ENCODE data around the gene ENPP3.
A peak's percentile ranks its signal among the peaks of the same experiment; 100 is the strongest.

The ENPP3 gene

DNA sequence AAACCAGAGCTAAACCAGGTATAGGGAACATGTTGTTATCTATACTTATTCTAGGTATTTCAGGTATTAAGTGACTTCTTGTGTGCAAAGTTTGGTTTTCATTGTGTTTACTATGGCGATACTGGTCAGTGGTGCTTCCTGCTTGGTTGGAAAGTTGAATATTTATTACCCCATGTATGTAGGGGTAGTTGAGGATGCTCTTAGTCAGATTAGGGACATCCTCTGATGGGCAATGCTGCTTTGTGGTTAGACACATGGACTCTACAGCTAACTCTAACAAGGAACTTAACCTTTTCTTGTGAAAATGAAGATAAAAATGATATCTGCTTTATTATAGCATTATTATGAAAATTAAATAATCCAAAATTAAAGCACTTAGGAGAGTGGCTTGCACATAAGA lies 126.6 kb downstream of the ENPP3 start:
- TF ChIP-seq, protein P1, sequence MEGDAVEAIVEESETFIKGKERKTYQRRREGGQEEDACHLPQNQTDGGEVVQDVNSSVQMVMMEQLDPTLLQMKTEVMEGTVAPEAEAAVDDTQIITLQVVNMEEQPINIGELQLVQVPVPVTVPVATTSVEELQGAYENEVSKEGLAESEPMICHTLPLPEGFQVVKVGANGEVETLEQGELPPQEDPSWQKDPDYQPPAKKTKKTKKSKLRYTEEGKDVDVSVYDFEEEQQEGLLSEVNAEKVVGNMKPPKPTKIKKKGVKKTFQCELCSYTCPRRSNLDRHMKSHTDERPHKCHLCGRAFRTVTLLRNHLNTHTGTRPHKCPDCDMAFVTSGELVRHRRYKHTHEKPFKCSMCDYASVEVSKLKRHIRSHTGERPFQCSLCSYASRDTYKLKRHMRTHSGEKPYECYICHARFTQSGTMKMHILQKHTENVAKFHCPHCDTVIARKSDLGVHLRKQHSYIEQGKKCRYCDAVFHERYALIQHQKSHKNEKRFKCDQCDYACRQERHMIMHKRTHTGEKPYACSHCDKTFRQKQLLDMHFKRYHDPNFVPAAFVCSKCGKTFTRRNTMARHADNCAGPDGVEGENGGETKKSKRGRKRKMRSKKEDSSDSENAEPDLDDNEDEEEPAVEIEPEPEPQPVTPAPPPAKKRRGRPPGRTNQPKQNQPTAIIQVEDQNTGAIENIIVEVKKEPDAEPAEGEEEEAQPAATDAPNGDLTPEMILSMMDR (IDR thresholded peaks at IDR 0.05), result no peak
- H3K27ac ChIP-seq, result no peak overlapping the region
- no peak for DNase-seq (ENCODE audit: low spot score)
- no peak overlapping the region for H3K4me3 ChIP-seq

DNA sequence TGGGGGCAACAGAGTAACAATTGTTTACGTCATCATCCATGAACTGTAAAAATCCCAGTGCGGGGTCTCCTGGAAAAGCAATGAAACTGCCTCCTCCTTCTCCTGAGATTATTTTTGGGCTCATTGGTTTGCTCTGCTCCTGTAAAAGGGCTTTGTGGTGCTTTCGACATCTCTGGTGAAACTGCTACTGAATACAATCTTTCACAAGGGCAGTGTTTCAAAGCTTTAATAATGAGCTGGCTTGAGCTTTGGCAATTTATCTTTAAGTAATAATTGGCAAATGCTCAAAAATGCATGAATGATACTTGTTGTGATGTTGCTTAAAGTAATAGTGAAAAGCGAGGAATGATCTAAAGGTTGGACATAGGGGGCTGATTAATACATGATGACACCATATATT lies 127.2 kb downstream of the ENPP3 start:
- no peak overlapping the region for H3K4me3 ChIP-seq
- no peak overlapping the region for H3K27ac ChIP-seq
- DNase-seq (ENCODE audit: low spot score), result no peak
- TF ChIP-seq, protein P1 (IDR thresholded peaks at IDR 0.05), result no peak

DNA sequence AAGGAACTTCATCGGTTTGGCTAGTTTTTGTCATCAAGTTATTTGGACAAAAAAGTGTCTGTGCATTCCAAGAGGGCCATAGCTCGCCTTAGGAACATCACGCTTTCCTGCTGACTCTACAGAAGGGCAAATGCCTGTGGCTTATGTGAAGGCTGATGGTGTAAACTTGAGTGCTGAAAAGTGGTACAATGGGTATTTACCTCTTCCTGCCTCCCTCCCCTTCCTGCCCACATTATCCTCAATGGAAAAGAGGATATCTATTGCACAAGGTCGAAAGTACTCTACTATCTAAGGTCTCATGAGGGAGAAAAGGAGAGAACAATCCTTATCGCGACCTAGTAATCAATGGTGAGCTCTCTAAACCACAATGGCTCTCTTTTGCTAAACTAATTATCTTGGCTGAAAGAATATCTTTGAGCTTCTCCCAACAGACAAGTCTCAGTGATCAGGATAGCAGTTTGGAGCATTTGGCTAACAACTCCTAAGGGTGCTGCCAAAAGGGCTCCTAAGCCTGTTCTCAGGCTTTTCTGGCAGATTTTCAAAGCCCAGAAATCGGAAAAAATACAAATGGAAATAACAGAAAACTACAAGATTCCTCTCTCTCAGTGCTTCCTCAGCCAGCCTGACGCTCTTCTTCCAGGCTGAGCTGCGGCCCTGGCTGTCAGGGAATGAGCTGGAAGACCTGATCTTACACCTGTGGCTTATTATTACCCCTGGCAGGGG lies 128.1 kb downstream of the ENPP3 start:
- TF ChIP-seq, protein P1 (IDR thresholded peaks at IDR 0.05), result no peak
- DNase-seq (ENCODE audit: low spot score), result no peak
- H3K4me3 ChIP-seq, result no peak overlapping the region
- peak overlapping the region; percentile 21 to 29 for H3K27ac ChIP-seq

DNA sequence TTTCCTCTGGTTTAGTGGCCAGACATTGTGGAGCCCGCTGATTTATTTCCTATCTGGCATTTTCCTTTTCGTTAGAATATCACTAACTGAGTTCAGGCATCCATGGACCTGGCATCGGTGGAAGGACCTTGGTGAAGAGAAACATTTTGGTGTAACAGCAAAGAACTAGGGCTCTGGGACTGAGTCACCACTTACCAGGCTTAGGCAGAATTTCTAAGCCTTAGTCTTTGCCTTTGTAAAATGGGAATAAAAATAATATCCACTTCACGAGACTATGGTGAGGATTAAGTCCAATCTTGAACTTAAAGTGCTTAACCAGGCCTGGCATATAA lies 128.7 kb downstream of the ENPP3 start:
- Histone ChIP-seq H3K27ac (peak overlapping the region in 1 of 2 donors; percentile 21), H3K4me3 (no peak overlapping the region)
- no peak for DNase-seq (ENCODE audit: low spot score)
- TF ChIP-seq, protein P1 (IDR thresholded peaks at IDR 0.05), result no peak

DNA sequence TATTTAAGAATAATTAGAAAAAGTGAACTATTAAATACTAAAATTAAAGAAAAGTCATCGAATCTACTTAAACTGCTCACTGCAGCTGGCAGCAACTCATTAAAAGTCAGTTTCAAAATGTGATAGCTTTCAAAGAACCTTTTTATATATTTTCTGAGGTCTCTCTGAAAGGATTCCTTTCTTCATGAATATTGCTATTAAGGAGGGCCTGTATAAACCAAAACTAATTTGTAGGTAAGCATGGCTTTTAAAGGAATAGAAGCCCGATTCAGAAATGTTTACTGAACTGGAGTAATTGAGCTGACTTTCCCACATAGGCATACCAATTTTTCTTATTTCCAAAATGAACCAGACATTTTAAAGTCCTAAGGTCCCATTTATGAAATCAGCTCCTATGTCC lies 129.5 kb downstream of the ENPP3 start:
- no peak overlapping the region for H3K4me3 ChIP-seq
- TF ChIP-seq, protein P1 (IDR thresholded peaks at IDR 0.05), result no peak
- DNase-seq (ENCODE audit: low spot score), result no peak
- no peak overlapping the region for H3K27ac ChIP-seq

DNA sequence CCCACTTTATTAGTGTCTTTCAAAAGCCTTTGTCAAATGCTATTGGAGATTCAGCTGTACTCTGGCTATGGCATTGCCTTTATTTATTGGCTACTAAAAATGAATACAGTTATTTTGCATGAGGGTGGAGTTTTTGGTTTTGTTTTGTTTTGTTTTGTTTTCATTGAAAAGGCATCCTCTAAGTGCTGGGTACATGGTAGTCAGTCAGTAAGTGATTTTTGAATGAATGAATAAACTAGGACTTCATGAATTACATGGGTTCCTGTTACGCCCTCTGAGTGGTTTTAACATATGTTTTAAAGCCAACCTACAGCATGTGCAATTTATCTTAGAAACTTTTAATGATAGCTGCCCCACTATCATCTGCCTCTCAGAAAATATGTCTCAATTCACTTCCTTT lies 131.9 kb downstream of the ENPP3 start:
- DNase-seq (ENCODE audit: low spot score), result no peak
- H3K4me3 ChIP-seq, result no peak overlapping the region
- H3K27ac ChIP-seq, result no peak overlapping the region
- TF ChIP-seq, protein P1 (IDR thresholded peaks at IDR 0.05), result no peak

DNA sequence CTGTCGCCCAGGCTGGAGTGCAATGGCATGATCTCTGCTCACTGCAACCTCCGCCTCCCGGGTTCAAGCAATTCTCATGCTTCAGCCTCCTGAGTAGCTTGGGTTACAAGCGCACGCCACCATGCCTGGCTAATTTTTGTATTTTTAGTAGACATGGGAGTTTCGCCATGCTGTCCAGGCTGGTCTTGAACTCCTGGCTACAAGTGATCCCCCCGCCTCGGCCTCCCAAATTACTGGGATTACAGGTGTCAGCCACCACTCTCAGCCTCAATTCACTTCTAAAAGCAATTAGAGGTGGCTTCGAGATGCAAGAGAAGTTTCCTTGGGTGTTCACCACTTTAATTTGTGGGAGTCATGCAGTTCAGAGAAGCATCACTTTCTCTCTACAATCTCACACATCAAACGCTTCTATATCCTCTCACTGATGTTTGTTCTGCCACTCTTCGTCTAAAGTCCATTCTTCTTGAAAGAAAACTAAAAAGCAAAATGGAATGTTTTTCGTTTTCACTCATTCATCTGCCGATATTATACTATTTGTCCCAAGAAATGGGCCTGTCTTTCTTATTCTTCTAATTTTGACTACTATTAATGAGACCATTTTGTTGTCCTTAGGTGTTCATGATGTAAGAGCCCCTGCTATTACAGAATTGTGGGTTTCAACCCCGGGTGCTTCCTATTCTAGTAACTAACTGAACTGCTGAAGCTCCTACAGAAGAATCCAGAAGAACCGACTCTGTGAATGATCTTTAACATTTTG lies 132.5 kb downstream of the ENPP3 start:
- no peak for DNase-seq (ENCODE audit: low spot score)
- no peak overlapping the region for H3K4me3 ChIP-seq
- H3K27ac ChIP-seq, result no peak overlapping the region
- TF ChIP-seq, protein P1 (IDR thresholded peaks at IDR 0.05), result no peak

Data from coronary artery (tissue), 2 donors.